Measurements from ENCODE around the gene DPP7.
"Not testable (repeated sequence)": the region's sequence is repeated elsewhere in the genome, so short reads cannot be mapped to it uniquely, and the experiment has no call there.

The DPP7 gene

DNA sequence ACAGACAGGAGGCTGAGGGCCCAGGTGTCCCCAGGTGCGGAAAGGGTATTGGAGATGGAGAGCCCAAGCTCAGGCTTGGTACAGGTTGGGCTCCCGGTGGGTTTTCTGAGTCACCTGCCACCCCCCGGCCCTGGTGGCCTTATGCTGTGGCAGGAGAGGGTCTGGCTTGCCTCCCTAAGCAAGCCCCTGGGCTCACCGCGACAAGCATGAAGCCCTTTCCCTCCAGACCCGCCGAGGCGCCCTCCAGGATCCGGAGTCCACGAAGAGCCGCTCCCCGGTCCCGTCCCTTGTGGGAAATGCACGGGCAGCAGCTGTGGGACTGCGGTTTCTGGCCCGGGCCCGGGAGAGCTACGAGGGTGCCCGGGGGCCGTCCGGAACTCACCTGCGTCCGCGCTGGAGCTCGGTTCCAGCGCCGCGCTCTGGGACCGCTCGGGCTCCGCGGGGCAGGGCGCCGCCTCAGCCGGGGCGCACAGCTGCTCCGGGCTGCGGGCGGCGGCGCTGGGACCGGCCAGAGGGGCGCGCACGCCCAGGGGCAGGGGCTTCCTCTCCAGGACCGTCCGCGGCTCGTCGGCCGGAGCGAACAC, 44.9 kb downstream of the DPP7 start:
- no peak for FAIRE-seq

GRCh38 chr9:137068539-137069507, 45.7 kb downstream of the DPP7 start:
- FAIRE-seq, result no peak

- FAIRE-seq, result no peak
Observed at GRCh38 chr9:137067860-137068538, 46.5 kb downstream of the DPP7 start.

DNA sequence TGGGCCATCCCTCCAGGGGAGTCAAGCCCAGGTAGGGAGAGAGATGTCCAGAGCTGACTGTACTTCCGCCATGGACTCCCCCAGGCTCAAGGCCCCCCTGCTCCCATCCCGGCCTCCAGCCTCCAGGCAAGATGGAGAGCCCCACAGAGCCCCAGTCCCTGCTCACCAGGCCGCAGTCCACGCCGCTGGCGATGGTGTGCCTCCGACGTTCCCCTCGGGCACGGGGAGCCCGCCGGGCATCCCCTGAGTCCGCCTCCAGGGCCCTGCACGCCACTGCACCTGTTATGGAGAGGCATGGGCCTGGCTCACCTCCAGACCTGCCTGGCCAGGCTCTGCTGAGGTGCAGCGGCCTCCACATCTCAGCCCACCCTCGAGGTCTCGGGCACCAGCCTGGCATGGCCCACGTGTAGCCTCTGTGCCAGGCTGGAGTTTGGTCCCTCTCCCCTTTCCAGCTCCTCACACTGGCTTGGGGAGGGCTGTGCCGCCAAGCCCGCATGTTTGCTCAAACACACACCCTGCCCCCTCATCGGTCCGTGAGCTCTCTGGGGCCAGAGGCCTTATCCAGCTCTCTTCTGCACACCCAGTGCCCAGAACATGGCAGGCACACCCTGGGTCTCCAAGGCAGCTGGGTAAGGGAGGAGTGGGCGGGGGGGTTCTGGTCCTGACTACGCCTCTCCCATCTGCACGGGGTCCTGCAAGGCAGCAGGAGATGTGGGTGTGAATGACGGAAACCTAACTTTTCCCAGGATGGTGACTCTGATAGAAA, 48.3 kb downstream of the DPP7 start:
- FAIRE-seq, result no peak

- no peak for FAIRE-seq
Observed at GRCh38 chr9:137065336-137065967, 49.1 kb downstream of the DPP7 start.

GRCh38 chr9:137064880-137065164, 49.7 kb downstream of the DPP7 start:
- FAIRE-seq, result no peak

DNA sequence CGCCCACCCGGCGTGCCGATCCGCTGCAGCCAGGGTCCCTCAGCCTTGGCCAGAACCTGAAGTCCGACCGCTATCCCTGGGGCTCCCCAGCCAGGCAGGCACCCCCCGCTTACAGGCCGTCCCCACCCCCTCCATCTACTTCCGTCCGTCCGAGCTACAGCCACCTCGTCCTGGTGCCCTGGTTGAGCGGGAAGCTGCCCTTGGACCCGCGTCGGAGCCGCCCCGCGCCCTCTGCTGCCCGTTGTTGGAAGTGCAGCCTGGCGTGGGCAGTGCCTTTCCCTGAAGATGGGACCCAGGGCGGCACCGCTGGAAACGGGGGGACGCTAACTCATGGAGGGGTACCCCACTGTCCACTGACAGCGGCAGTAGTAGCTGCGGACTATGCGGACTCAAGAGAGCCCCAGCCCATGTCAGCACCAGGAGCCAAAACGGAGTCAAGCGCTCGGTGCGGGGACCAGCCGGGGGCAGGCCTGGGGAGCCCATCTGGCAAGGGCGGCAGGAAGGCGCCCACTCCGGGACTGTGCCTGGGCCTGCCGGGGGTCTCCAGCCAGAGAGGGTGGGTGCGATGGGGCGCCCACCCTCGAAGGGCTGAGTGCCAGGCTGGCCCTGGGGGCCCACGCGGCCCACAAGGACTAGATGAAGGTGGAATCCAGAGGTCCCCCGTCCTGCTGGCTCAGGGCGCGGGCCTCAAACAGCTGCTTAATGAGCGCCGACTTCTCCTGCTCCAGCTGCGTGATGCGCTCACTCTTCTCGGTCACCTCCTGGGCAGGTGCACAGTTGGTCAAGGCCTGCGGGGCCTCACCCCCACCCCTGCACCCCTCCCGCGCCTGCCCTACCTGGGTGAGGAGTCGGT, 50.3 kb downstream of the DPP7 start:
- no peak for FAIRE-seq

DNA sequence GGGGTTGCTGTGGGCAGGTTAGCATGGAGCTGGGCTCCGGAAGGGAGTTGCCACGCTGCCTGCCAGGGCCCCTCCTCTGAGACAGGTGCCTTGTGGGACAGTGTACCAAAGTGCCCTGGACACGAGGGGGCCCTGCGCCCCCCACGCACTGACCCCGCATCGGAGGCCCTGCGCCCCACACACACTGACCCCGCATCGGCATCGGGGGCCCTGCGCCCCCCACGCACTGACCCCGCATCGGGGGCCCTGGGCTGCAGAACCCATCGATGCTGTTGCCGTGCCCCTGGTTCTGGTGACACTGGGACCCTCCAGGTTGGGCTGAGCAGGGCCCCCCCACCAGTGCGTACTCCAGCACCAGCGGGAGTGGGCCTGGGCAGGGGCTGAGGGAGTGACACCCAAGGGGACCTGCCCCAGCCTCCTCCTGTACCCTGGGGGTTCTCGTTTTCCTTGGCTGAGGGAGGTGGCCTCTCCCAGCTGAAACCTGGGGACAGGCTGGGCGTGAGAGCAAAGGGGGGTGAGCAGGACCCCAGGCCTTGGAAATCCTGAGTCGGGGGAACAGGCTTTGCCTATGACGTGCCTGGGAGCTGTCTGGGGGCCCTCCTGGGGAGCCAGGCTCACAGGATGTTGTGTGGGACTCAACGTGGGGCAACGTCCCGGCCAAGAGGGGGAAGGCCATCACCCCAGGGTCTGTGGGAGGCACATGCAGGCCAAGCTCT, 51.1 kb downstream of the DPP7 start:
- no peak for FAIRE-seq

GRCh38 chr9:137062798-137063197, 51.7 kb downstream of the DPP7 start:
- not testable (repeated sequence) for FAIRE-seq

GRCh38 chr9:137062384-137062783, 52.1 kb downstream of the DPP7 start:
- no peak for FAIRE-seq
